Measurements from ENCODE around the gene HOXD8.
A peak's percentile ranks its signal among the peaks of the same experiment; 100 is the strongest.

Gene HOXD8

GRCh38 chr2:176178038-176178756 is 48.7 kb downstream of the HOXD8 start:
- H3K4me3 ChIP-seq (ENCODE audit: low read depth, low read length) = peak overlapping the region; percentile 43
- no peak for DNase-seq (ENCODE audit: low read depth)

DNA sequence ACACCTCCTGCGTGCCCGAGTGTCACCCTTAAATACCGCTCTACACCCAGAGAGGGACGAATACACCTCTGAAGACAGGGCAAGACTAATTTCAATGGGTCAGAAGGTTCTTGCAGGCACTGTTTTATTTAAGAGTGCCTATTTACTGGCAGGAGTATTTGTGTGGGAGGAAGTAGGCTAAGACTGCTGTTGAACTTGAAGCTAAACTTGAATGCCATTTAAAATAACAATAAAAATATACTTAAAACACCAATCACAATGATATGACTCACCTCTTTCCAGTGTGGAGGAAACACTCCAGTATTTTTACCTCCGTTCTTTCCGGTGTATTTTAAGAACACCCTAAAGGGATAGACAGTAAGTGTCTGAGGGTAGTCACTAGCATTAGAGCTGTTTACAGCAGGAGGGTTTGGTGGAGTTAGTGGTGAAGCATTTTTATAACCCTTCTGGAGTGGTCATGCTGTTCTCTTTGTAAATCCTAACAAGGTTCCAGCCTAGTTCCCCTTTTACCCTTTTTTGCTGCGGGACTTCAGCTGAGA is 49.3 kb downstream of the HOXD8 start:
- peak overlapping the region; percentile 43 for H3K4me3 ChIP-seq (ENCODE audit: low read depth, low read length)
- DNase-seq (ENCODE audit: low read depth) = no peak

GRCh38 chr2:176181551-176181950 is 52.0 kb downstream of the HOXD8 start:
- DNase-seq (ENCODE audit: low read depth) = no peak
- no peak overlapping the region for H3K4me3 ChIP-seq (ENCODE audit: low read depth, low read length)
